Measurements from ENCODE around the gene AP2A2.

DNA sequence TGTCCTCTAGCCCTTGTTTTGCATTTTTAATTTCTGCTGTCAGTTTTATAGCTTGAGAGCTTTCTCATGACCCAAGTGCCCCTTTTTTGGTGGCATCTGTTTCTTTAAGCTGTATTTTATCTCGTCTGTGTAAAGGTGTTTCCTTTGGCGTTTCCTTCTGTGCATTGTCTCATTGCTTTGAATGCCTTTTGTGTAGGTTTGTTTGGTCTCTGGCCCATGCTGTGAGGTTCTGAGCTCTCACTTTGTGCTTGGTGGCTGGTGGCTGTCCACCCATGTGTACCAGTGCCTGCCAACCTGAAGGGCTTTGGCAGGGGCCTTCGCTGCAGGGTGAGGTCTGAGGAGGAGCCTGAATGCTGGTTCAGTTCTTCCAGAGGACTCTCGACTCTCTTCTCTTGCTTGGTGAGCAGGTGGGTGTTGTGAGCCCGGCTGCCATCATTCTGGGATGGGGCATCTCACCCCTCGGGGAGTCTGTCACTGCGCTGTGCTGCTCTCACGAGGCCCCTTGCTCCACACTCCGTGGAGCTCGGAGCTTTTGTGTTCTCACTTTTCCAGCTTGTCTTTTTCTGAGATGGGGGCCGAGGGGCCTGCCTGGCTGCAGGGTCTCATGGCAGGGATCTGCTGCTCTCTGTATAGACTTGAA lies 14.9 kb downstream of the AP2A2 start:
- TF ChIP-seq, protein P1, sequence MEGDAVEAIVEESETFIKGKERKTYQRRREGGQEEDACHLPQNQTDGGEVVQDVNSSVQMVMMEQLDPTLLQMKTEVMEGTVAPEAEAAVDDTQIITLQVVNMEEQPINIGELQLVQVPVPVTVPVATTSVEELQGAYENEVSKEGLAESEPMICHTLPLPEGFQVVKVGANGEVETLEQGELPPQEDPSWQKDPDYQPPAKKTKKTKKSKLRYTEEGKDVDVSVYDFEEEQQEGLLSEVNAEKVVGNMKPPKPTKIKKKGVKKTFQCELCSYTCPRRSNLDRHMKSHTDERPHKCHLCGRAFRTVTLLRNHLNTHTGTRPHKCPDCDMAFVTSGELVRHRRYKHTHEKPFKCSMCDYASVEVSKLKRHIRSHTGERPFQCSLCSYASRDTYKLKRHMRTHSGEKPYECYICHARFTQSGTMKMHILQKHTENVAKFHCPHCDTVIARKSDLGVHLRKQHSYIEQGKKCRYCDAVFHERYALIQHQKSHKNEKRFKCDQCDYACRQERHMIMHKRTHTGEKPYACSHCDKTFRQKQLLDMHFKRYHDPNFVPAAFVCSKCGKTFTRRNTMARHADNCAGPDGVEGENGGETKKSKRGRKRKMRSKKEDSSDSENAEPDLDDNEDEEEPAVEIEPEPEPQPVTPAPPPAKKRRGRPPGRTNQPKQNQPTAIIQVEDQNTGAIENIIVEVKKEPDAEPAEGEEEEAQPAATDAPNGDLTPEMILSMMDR (IDR thresholded peaks at IDR 0.05), result no peak
- TF ChIP-seq POLR2AphosphoS5 (IDR thresholded peaks at IDR 0.05; ENCODE audit: low read depth, low read length) (no peak), TCF7L2 (IDR thresholded peaks at IDR 0.05; ENCODE audit: low read depth, low read length) (no peak), SIN3A (IDR thresholded peaks at IDR 0.05; ENCODE audit: borderline replicate concordance, insufficient read depth, low read depth, low read length) (no peak)
